HEK293T (cell line): ENCODE results near the gene CHDH.

Experiments
- CTCF ChIA-PET: fragments of 350-600 bp; formaldehyde crosslinking; extraction: SDS; loops from one replicate; lab custom pipeline; 2021; ENCODE audit warnings: antibody characterized with exemption, inconsistent platforms; lab: Yijun Ruan, JAX
- POLR2A ChIA-PET: fragments of 350-600 bp; formaldehyde crosslinking; extraction: SDS; loops from one replicate; lab custom pipeline; 2020; ENCODE audit warnings: antibody characterized with exemption, inconsistent platforms; lab: Yijun Ruan, JAX
- DNase-seq: peaks from one replicate; pipeline ENCODE4 v3.0.0; 2012; ENCODE audit warnings: mixed read lengths; ENCODE audit errors: extremely low spot score
- ARNT ChIP-seq: fragments of 450-650 bp; IDR thresholded peaks from 2 replicates; pipeline ENCODE4 v1.6.1; 2017; ENCODE audit warnings: mild to moderate bottlenecking
- BHLHE40 ChIP-seq: fragments of 450-650 bp; IDR thresholded peaks from 2 replicates; pipeline ENCODE4 v1.6.1; 2016; ENCODE audit warnings: mild to moderate bottlenecking, moderate library complexity, borderline replicate concordance
- CTBP1 ChIP-seq: fragments of 450-650 bp; IDR thresholded peaks from 2 replicates; pipeline ENCODE4 v1.6.1; 2016; ENCODE audit warnings: borderline replicate concordance
- ELF4 ChIP-seq: fragments of 450-650 bp; IDR thresholded peaks from 2 replicates; pipeline ENCODE4 v1.6.1; 2017; ENCODE audit warnings: antibody characterized with exemption
- FOXA1 ChIP-seq: fragments of 450-650 bp; IDR thresholded peaks from 2 replicates; pipeline ENCODE4 v1.6.1; 2016; ENCODE audit warnings: mild to moderate bottlenecking
- FOXK2 ChIP-seq: fragments of 450-650 bp; IDR thresholded peaks from 2 replicates; pipeline ENCODE4 v1.6.1; 2016; ENCODE audit warnings: mild to moderate bottlenecking
- FOXM1 ChIP-seq: fragments of 450-650 bp; IDR thresholded peaks from 2 replicates; pipeline ENCODE4 v1.6.1; 2017; ENCODE audit warnings: mild to moderate bottlenecking, borderline replicate concordance
- HDGF ChIP-seq: fragments of 450-650 bp; IDR thresholded peaks from 2 replicates; pipeline ENCODE4 v1.6.1; 2017; ENCODE audit warnings: antibody characterized with exemption, borderline replicate concordance
- L3MBTL2 ChIP-seq: fragments of 450-650 bp; conservative IDR thresholded peaks from 2 replicates; pipeline ENCODE4 v1.6.1; 2016; ENCODE audit warnings: mild to moderate bottlenecking
- LEF1 ChIP-seq: fragments of 450-650 bp; IDR thresholded peaks from 2 replicates; pipeline ENCODE4 v1.6.1; 2017; ENCODE audit warnings: mild to moderate bottlenecking, borderline replicate concordance
- NFRKB ChIP-seq: fragments of 450-650 bp; IDR thresholded peaks from 2 replicates; pipeline ENCODE4 v1.6.1; 2016; ENCODE audit warnings: mild to moderate bottlenecking, moderate library complexity
- SP1 ChIP-seq: fragments of 450-650 bp; IDR thresholded peaks from 2 replicates; pipeline ENCODE4 v1.6.1; 2017
- SUZ12 ChIP-seq: fragments of 450-650 bp; IDR thresholded peaks from 2 replicates; pipeline ENCODE4 v1.6.1; 2016; ENCODE audit warnings: mild to moderate bottlenecking
- TARDBP ChIP-seq: fragments of 450-650 bp; IDR thresholded peaks from 2 replicates; pipeline ENCODE4 v1.6.1; 2016
- ZNF384 ChIP-seq: fragments of 450-650 bp; IDR thresholded peaks from 2 replicates; pipeline ENCODE4 v1.6.1; 2016
- TF ChIP-seq, protein P1 (sequence below): fragments of 450-650 bp; IDR thresholded peaks from 2 replicates; pipeline ENCODE4 v1.6.1; 2016

CHDH gene

DNA sequence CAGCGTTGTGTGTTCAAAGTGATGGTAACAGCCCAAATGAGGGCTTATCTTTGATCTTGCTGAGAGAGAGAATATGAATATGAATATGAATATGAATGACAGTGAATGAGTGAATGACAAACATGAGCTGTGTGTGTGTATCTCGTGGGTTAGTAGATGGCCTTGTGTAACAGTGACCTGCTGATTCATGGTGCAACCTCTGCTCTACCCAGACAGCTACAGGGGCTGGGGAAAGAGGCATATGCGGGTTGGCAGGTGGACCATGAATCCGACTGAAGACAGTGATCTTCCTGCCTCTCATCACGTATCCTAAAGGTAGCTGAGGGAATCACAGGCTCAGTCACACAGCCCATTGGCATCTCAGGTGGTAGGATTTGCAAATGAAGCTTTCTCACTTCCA, 58.2 kb downstream of the CHDH start:
- DNase-seq, result no peak
- ChIA-PET POLR2A (no interaction called here), CTCF (no interaction called here)
- no peak for TF ChIP-seq CTBP1

DNA sequence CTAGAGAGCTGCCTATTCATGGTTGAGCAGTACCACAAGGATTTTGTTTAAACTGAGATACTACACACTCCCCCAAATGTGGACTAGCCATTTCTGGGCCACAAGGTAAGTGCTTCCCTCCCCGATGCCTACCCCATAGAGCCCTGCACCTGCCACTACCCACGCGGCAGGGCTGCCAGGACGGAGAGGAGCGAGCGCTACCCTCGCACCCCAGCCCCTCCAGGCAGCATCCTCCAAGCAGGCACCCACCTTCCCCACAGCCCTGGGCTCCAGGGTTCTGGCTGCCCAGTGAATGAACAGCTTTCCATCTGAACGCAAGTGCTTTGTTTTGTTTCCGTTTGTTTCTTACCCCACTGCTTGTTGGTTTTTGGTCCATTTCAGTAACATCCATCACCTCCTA, 59.2 kb downstream of the CHDH start:
- no peak for DNase-seq
- ChIA-PET POLR2A (no interaction called here), CTCF (no interaction called here)
- TF ChIP-seq LEF1 (no peak), ARNT (no peak), CTBP1 (no peak), SUZ12 (no peak), ELF4 (no peak), FOXM1 (no peak), FOXK2 (no peak), TARDBP (no peak), BHLHE40 (no peak), SP1 (no peak), NFRKB (no peak), HDGF (no peak), ZNF384 (no peak), L3MBTL2 (no peak), FOXA1 (no peak)
- TF ChIP-seq, protein P1, sequence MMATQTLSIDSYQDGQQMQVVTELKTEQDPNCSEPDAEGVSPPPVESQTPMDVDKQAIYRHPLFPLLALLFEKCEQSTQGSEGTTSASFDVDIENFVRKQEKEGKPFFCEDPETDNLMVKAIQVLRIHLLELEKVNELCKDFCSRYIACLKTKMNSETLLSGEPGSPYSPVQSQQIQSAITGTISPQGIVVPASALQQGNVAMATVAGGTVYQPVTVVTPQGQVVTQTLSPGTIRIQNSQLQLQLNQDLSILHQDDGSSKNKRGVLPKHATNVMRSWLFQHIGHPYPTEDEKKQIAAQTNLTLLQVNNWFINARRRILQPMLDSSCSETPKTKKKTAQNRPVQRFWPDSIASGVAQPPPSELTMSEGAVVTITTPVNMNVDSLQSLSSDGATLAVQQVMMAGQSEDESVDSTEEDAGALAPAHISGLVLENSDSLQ, result no peak

DNA sequence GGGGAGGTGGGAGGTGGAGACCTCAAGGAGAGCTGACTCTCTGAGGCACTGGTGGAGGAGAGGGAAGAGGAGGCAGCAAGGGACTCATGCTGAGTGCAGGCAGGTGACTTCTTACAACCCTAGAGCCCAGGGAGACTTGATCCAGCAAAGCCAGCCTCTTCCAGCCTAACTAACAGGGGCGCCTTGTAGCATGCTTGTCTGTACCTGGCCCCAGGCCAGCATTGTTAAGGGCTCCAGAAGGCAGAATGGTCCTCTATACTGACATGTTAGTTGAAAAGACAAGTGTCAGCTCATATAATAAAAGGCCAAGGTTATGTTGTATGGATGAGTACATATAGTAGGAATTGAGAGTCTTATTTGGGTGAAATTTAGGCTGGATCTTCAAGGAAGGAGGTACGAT, 65.4 kb downstream of the CHDH start:
- TF ChIP-seq ZNF384 (no peak), ELF4 (no peak), NFRKB (no peak), FOXK2 (no peak), ARNT (no peak), TARDBP (no peak), BHLHE40 (no peak)
- DNase-seq, result no peak
- ChIA-PET CTCF (interaction anchor here (0.6 kb wide), 1 partner anchor 1111 kb away, joined by 3 read pairs; no protein-coding TSS in a partner anchor), POLR2A (no interaction called here)

DNA sequence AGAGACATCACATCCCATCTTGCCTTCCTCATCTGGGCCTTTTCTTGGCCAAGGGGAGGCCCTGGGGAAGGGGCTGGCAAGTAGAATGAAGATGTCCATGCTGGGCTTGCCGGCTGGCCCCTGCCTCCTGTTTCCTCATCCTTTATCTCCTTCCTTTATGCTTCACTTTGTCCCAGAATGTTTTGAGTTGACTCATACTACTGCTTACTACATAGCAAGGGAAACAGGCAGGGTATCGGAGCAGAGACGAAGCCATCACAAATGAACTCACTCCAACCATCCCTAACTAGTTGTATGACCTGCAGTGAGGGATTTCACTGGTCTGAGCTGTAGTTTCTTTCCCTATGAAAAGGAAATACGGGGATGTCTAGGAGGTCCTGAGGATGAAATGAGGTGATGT, 66.0 kb downstream of the CHDH start:
- CTCF ChIA-PET, result no interaction called here
- TF ChIP-seq TARDBP, result no peak
- no peak for TF ChIP-seq SUZ12
- TF ChIP-seq FOXK2, result no peak
- TF ChIP-seq, protein P1, result no peak
- no peak for TF ChIP-seq ARNT
- no peak for TF ChIP-seq FOXA1
- no peak for TF ChIP-seq HDGF
- no peak for TF ChIP-seq BHLHE40
- DNase-seq, result no peak
- POLR2A ChIA-PET, result no interaction called here

DNA sequence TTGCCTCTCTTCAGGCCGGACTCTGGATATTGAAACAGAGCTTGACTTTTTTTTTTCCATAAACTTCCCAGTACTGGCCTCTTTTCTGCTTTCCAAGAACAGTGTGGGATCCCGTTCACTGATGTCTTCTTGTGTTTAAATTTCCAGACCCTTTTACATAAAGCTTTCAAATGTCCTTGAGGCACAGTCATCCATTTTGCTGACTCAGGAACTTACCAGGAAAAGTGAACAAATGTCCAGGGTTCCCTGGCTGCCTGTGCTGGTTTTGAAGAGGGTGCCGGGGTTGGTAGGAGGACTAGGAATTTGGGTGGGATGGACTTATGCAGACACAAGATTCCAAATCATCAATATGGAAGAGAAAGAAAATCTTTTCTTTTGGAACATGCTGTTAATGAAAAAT, 68.1 kb downstream of the CHDH start:
- TF ChIP-seq BHLHE40 (no peak), CTBP1 (no peak), NFRKB (no peak), FOXM1 (no peak), ELF4 (no peak), SUZ12 (no peak), ARNT (no peak), FOXK2 (no peak), L3MBTL2 (no peak), LEF1 (no peak), HDGF (no peak)
- TF ChIP-seq, protein P1, result no peak
- POLR2A ChIA-PET, result no interaction called here
- no peak for DNase-seq
- CTCF ChIA-PET, result no interaction called here

DNA sequence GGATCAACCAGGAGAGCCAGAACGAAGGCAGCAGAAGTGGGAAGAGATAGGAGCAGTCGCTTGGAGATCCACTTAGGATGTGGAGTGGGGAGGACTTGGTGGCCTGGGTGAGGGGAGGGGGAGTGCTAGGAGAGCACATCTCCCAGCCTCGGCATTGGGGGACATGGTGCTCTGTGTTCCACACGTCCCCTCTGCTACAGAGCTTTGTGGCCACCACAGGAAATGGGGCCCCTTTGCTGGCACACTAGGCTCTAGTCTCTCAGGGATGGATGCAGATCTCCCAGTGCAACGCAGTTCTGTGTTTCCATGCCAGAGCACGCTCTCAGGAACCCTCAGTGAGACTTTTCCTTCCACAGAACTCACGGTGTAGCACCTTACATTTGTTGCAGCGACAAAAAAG, 68.8 kb downstream of the CHDH start:
- no peak for DNase-seq
- ChIA-PET POLR2A (no interaction called here), CTCF (no interaction called here)
- no peak for TF ChIP-seq FOXA1
- no peak for TF ChIP-seq SUZ12
- TF ChIP-seq FOXK2, result no peak
- no peak for TF ChIP-seq ZNF384
- no peak for TF ChIP-seq ELF4

DNA sequence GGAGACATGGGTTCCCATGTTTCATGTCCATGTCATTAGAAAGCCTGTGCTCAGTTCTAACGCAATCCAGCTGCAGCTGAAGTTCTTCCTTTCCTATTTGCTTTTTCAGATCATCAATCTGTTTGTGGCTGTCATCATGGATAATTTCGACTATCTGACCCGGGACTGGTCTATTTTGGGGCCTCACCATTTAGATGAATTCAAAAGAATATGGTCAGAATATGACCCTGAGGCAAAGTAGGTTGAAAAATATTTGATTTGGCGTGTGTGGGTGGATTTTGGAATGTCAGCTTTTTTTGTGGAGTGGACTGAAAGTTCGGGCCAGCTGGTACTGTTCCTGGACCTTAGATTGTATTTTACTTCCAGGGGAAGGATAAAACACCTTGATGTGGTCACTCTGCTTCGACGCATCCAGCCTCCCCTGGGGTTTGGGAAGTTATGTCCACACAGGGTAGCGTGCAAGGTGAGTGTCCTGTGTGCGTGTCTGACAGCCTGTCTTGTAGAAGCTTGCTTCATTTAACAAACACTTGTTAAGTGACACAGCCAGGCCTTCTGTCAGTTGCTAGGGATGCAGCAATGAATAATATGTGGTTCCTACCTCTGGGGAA, 69.6 kb downstream of the CHDH start:
- ChIA-PET CTCF (no interaction called here), POLR2A (no interaction called here)
- DNase-seq, result no peak
- TF ChIP-seq FOXA1, result no peak
- no peak for TF ChIP-seq L3MBTL2
- no peak for TF ChIP-seq LEF1
- TF ChIP-seq ARNT, result no peak
- TF ChIP-seq FOXM1, result no peak
- TF ChIP-seq, protein P1, result no peak
- no peak for TF ChIP-seq TARDBP
- no peak for TF ChIP-seq ELF4
- no peak for TF ChIP-seq FOXK2
- TF ChIP-seq BHLHE40, result no peak
- no peak for TF ChIP-seq SUZ12
- no peak for TF ChIP-seq NFRKB
- no peak for TF ChIP-seq SP1
- TF ChIP-seq HDGF, result no peak
- TF ChIP-seq ZNF384, result no peak
- TF ChIP-seq CTBP1, result no peak
